ENCODE results near the gene PHC2. TPM values are rescaled to one million over a fixed set of nuclear protein-coding genes. Genes with fewer than 3 reads are reported as not detected.

The PHC2 gene
- total and polyA plus RNA-seq, 2 experiments from 2014 or later = 77.5 to 121 TPM

GRCh38 chr1:33429856-33430691, 821 bp downstream of the PHC2 start:
- no peak for TF ChIP-seq EZH2phosphoT487 (IDR thresholded peaks at IDR 0.05; ENCODE audit: low read depth, severe bottlenecking, unreplicated experiment)
- no peak for TF ChIP-seq CTCF (IDR thresholded peaks at IDR 0.05; ENCODE audit: poor library complexity)
- no peak for TF ChIP-seq EZH2 (IDR thresholded peaks at IDR 0.05; ENCODE audit: borderline replicate concordance)
- Histone ChIP-seq H3K36me3 (replicated peaks; ENCODE audit: insufficient read depth, low read depth) (no peaks in the 10 kb centered on the region), H3K4me2 (peak overlapping the region; percentile 97), H3K27me3 (peaks cover 9% of the 10 kb centered on the region), H3K27ac (no peak overlapping the region), H3K9me3 (ENCODE audit: low read depth) (no peaks in the 10 kb centered on the region), H2AFZ (peak overlapping the region; percentile 87), H3K4me1 (ENCODE audit: insufficient read depth) (peaks cover 17% of the 10 kb centered on the region), H3K4me3 (peak overlapping the region; percentile 89), H4K20me1 (ENCODE audit: insufficient read depth, poor library complexity, severe bottlenecking) (no peaks in the 10 kb centered on the region), H3K79me2 (no peaks in the 10 kb centered on the region), H3K9me2 (replicated peaks; ENCODE audit: insufficient read depth) (no peaks in the 10 kb centered on the region)
- peak; percentile 57 for DNase-seq (ENCODE audit: low spot score)
- WGBS (ENCODE audit: low lambda C conversion rate, missing lambda C conversion rate) = 6% methylated on average over 41 of the region's 54 CpGs

- DNase-seq (ENCODE audit: low spot score) = no peak
- peaks cover 17% of the 10 kb centered on the region for H3K4me1 ChIP-seq (ENCODE audit: insufficient read depth)
- no peak overlapping the region for H2AFZ ChIP-seq
- H3K27ac ChIP-seq = no peak overlapping the region
- TF ChIP-seq CTCF (IDR thresholded peaks at IDR 0.05; ENCODE audit: poor library complexity) = no peak
- no peak for TF ChIP-seq EZH2phosphoT487 (IDR thresholded peaks at IDR 0.05; ENCODE audit: low read depth, severe bottlenecking, unreplicated experiment)
- TF ChIP-seq EZH2 (IDR thresholded peaks at IDR 0.05; ENCODE audit: borderline replicate concordance) = no peak
- H3K9me2 ChIP-seq (replicated peaks; ENCODE audit: insufficient read depth) = no peaks in the 10 kb centered on the region
- WGBS (ENCODE audit: low lambda C conversion rate, missing lambda C conversion rate) = 48% methylated on average over 2 of the region's 2 CpGs
- H4K20me1 ChIP-seq (ENCODE audit: insufficient read depth, poor library complexity, severe bottlenecking) = no peaks in the 10 kb centered on the region
- peak overlapping the region; percentile 97 for H3K4me2 ChIP-seq
- no peaks in the 10 kb centered on the region for H3K9me3 ChIP-seq (ENCODE audit: low read depth)
- H3K79me2 ChIP-seq = no peaks in the 10 kb centered on the region
- H3K36me3 ChIP-seq (replicated peaks; ENCODE audit: insufficient read depth, low read depth) = no peaks in the 10 kb centered on the region
- peak overlapping the region; percentile 89 for H3K4me3 ChIP-seq
- peaks cover 9% of the 10 kb centered on the region for H3K27me3 ChIP-seq
These were observed 1.6 kb downstream of the PHC2 start for GRCh38 chr1:33429332-33429731.

- Histone ChIP-seq H3K4me1 (ENCODE audit: insufficient read depth) (peaks cover 17% of the 10 kb centered on the region), H3K79me2 (no peaks in the 10 kb centered on the region), H3K4me2 (no peak overlapping the region)
These were observed 2.2 kb downstream of the PHC2 start for GRCh38 chr1:33428661-33429060.

GRCh38 chr1:33426916-33427315, 4.0 kb downstream of the PHC2 start:
- Histone ChIP-seq H4K20me1 (ENCODE audit: insufficient read depth, poor library complexity, severe bottlenecking) (no peaks in the 10 kb centered on the region), H3K9me2 (replicated peaks; ENCODE audit: insufficient read depth) (no peaks in the 10 kb centered on the region), H3K27ac (no peak overlapping the region), H3K4me1 (ENCODE audit: insufficient read depth) (peaks cover 10% of the 10 kb centered on the region), H3K79me2 (no peaks in the 10 kb centered on the region), H3K4me2 (no peak overlapping the region), H3K4me3 (no peak overlapping the region), H3K9me3 (ENCODE audit: low read depth) (no peaks in the 10 kb centered on the region), H3K27me3 (peaks cover 9% of the 10 kb centered on the region), H3K36me3 (replicated peaks; ENCODE audit: insufficient read depth, low read depth) (no peaks in the 10 kb centered on the region), H2AFZ (no peak overlapping the region)
- WGBS (ENCODE audit: low lambda C conversion rate, missing lambda C conversion rate) = 43% methylated on average over 3 of the region's 3 CpGs
- no peak for DNase-seq (ENCODE audit: low spot score)
- TF ChIP-seq EZH2phosphoT487 (IDR thresholded peaks at IDR 0.05; ENCODE audit: low read depth, severe bottlenecking, unreplicated experiment) = no peak
- no peak for TF ChIP-seq EZH2 (IDR thresholded peaks at IDR 0.05; ENCODE audit: borderline replicate concordance)
- no peak for TF ChIP-seq CTCF (IDR thresholded peaks at IDR 0.05; ENCODE audit: poor library complexity)

More at GRCh38 chr1:33428661-33429060, 2.2 kb downstream of the PHC2 start:
- no peak for DNase-seq (ENCODE audit: low spot score)
- 97% methylated on average over 2 of the region's 2 CpGs for WGBS (ENCODE audit: low lambda C conversion rate, missing lambda C conversion rate)
- no peak for TF ChIP-seq EZH2phosphoT487 (IDR thresholded peaks at IDR 0.05; ENCODE audit: low read depth, severe bottlenecking, unreplicated experiment)
- H3K36me3 ChIP-seq (replicated peaks; ENCODE audit: insufficient read depth, low read depth) = no peaks in the 10 kb centered on the region
- H3K9me3 ChIP-seq (ENCODE audit: low read depth) = no peaks in the 10 kb centered on the region
- H4K20me1 ChIP-seq (ENCODE audit: insufficient read depth, poor library complexity, severe bottlenecking) = no peaks in the 10 kb centered on the region
- H3K9me2 ChIP-seq (replicated peaks; ENCODE audit: insufficient read depth) = no peaks in the 10 kb centered on the region
- no peak overlapping the region for H3K27ac ChIP-seq
- H3K4me3 ChIP-seq = no peak overlapping the region
- H3K27me3 ChIP-seq = peaks cover 9% of the 10 kb centered on the region
- H2AFZ ChIP-seq = no peak overlapping the region
